GM10847 (cell line): Measurements from ENCODE around the gene GALNS.

Experiments used
- POLR2A ChIP-seq: IDR thresholded peaks from 2 replicates; pipeline ENCODE4 v1.6.1; 2011; ENCODE audit not compliant: insufficient read length; ENCODE audit errors: extremely low read depth

The GALNS gene

GRCh38 chr16:88804173-88804551 lies 52.6 kb downstream of the GALNS start:
- no peak for TF ChIP-seq POLR2A

GRCh38 chr16:88803264-88803987 lies 53.3 kb downstream of the GALNS start, which contains the start of gene CDT1:
Gene CDT1, plus strand, starts transcription at chr16:88803789. Its CDS starts 43 bp downstream, at chr16:88803832.
- TF ChIP-seq POLR2A: peak; percentile 42

GRCh38 chr16:88800277-88800592 lies 56.5 kb downstream of the GALNS start:
- TF ChIP-seq POLR2A: no peak

GRCh38 chr16:88799569-88800276 lies 57.0 kb downstream of the GALNS start:
- no peak for TF ChIP-seq POLR2A

- no peak for TF ChIP-seq POLR2A
Observed at GRCh38 chr16:88798772-88799455, 57.8 kb downstream of the GALNS start.

GRCh38 chr16:88798073-88798472 lies 58.7 kb downstream of the GALNS start:
- no peak for TF ChIP-seq POLR2A

GRCh38 chr16:88796278-88796677 lies 60.5 kb downstream of the GALNS start:
- TF ChIP-seq POLR2A: no peak

GRCh38 chr16:88793251-88793954 lies 63.3 kb downstream of the GALNS start:
- no peak for TF ChIP-seq POLR2A

- TF ChIP-seq POLR2A: no peak
Observed at GRCh38 chr16:88792668-88793250, 64.0 kb downstream of the GALNS start.

- no peak for TF ChIP-seq POLR2A
Observed at GRCh38 chr16:88792078-88792550, 64.6 kb downstream of the GALNS start.

GRCh38 chr16:88790312-88791211 lies 66.2 kb downstream of the GALNS start:
- TF ChIP-seq POLR2A: no peak

- TF ChIP-seq POLR2A: no peak
Observed at GRCh38 chr16:88789594-88789993, 67.2 kb downstream of the GALNS start.

- no peak for TF ChIP-seq POLR2A
Observed at GRCh38 chr16:88787579-88788314, 69.0 kb downstream of the GALNS start.

GRCh38 chr16:88785106-88785924 lies 71.4 kb downstream of the GALNS start, which contains the start of gene PIEZO1:
Gene PIEZO1, minus strand, starts transcription at chr16:88785220. Its CDS starts 256 bp downstream, at chr16:88784964.
- TF ChIP-seq POLR2A: peak; percentile 92
